ENCODE data around the gene TLE2. TPM values are rescaled to one million over a fixed set of nuclear protein-coding genes. Genes with fewer than 3 reads are reported as not detected.

TLE2 gene
- total and polyA plus RNA-seq, 10 donors, result 12.0 to 88.0 (median 40.0) TPM

- H3K27ac ChIP-seq, result peak overlapping the region in 6 of 8 donors; percentile 70 to 81 (median 78)
- peak overlapping the region in 2 of 8 donors; percentile 28 to 66 for H3K4me3 ChIP-seq
- no peak for TF ChIP-seq CTCF (IDR thresholded peaks at IDR 0.05 in 8 of 11, conservative IDR thresholded peaks at IDR 0.05 in 3 of 11)
- TF ChIP-seq POLR2A (IDR thresholded peaks at IDR 0.05), result no peak
- TF ChIP-seq POLR2AphosphoS5 (IDR thresholded peaks at IDR 0.05), result no peak
- intact Hi-C loops (cut with DNase I; ENCODE audit: low total_unique reads), result no loop called here
- H3K9me3 ChIP-seq, result no peaks in the 10 kb centered on the region
- WGBS, 5 donors, result 75 to 90% (median 86%) methylated on average over 5 of the region's 5 CpGs
- peaks cover 0 to 10% (median 3%) of the 10 kb centered on the region in 6 donors for H3K36me3 ChIP-seq
- DNase-seq, result no peak
- H3K27me3 ChIP-seq (replicated peaks in 1 of 7), result peaks cover 0 to 24% (median 0%) of the 10 kb centered on the region in 7 donors
- peaks cover 4 to 30% (median 15%) of the 10 kb centered on the region in 6 donors for H3K4me1 ChIP-seq
Observed at GRCh38 chr19:3048190-3048533, 19.1 kb upstream of the TLE2 start.

GRCh38 chr19:3047496-3048189 lies 18.6 kb upstream of the TLE2 start:
- no peaks in the 10 kb centered on the region for H3K9me3 ChIP-seq
- peaks cover 0 to 30% (median 0%) of the 10 kb centered on the region in 7 donors for H3K27me3 ChIP-seq (replicated peaks in 1 of 7)
- intact Hi-C loops (cut with DNase I; ENCODE audit: low total_unique reads), result no loop called here
- DNase-seq, result peak; percentile 87
- peaks cover 0 to 5% (median 0%) of the 10 kb centered on the region in 6 donors for H3K36me3 ChIP-seq
- H3K4me1 ChIP-seq, result peaks cover 4 to 30% (median 18%) of the 10 kb centered on the region in 6 donors
- peak overlapping the region; percentile 12 to 66 (median 28) for H3K4me3 ChIP-seq
- TF ChIP-seq POLR2A (IDR thresholded peaks at IDR 0.05) (no peak), POLR2AphosphoS5 (IDR thresholded peaks at IDR 0.05) (peak in 2 of 3 donors; percentile 49 to 53), CTCF (IDR thresholded peaks at IDR 0.05 in 8 of 11, conservative IDR thresholded peaks at IDR 0.05 in 3 of 11) (no peak)
- H3K27ac ChIP-seq, result peak overlapping the region in 6 of 8 donors; percentile 70 to 81 (median 78)
- 11 to 17% (median 12%) methylated on average over 28 of the region's 28 CpGs for WGBS, 5 donors

GRCh38 chr19:3046698-3047495 lies 17.8 kb upstream of the TLE2 start:
- no peak for DNase-seq
- intact Hi-C loops (cut with DNase I; ENCODE audit: low total_unique reads), result no loop called here
- TF ChIP-seq CTCF (IDR thresholded peaks at IDR 0.05 in 8 of 11, conservative IDR thresholded peaks at IDR 0.05 in 3 of 11), result no peak
- TF ChIP-seq POLR2A (IDR thresholded peaks at IDR 0.05), result no peak
- peak in 2 of 3 donors; percentile 8 to 12 for TF ChIP-seq POLR2AphosphoS5 (IDR thresholded peaks at IDR 0.05)
- H3K27me3 ChIP-seq (replicated peaks in 1 of 7), result peaks cover 0 to 37% (median under 1%) of the 10 kb centered on the region in 7 donors
- no peaks in the 10 kb centered on the region for H3K9me3 ChIP-seq
- H3K4me3 ChIP-seq, result peak overlapping the region; percentile 12 to 66 (median 28)
- 3 to 11% (median 6%) methylated on average over 12 to 45 of the region's 47 CpGs for WGBS, 5 donors
- H3K4me1 ChIP-seq, result peaks cover 4 to 34% (median 20%) of the 10 kb centered on the region in 6 donors
- no peaks in the 10 kb centered on the region for H3K36me3 ChIP-seq
- H3K27ac ChIP-seq, result peak overlapping the region in 6 of 8 donors; percentile 70 to 81 (median 78)

All from spleen (tissue), 11 donors.